M059J (cell line): ENCODE measurements around the gene SPOCD1. TPM values are rescaled to one million over a fixed set of nuclear protein-coding genes. Genes with fewer than 3 reads are reported as not detected.

Experiments used
- DNase-seq: peaks from one replicate; pipeline ENCODE4 v3.0.0-alpha.2; 2012; ENCODE audit warnings: low read depth
- total RNA-seq: library from RNA; depleted of rRNA; stranded (reverse); fragments of >200 nt; shearing (Covaris generic); gene quantifications from 2 replicates; pipeline ENCODE4 v1.2.3, GENCODE V29; 2014

The SPOCD1 gene
- total RNA-seq, 1 experiment from 2014 or later: 52.0 TPM

- no peak for DNase-seq
Observed at GRCh38 chr1:31787786-31788137, 28.1 kb downstream of the SPOCD1 start.

- DNase-seq: no peak
Observed at GRCh38 chr1:31787261-31787660, 28.6 kb downstream of the SPOCD1 start.

GRCh38 chr1:31786366-31787060 lies 29.3 kb downstream of the SPOCD1 start:
- no peak for DNase-seq

- DNase-seq: no peak
Observed at GRCh38 chr1:31785947-31786290, 29.9 kb downstream of the SPOCD1 start.

GRCh38 chr1:31785020-31785946 lies 30.5 kb downstream of the SPOCD1 start:
- no peak for DNase-seq

- no peak for DNase-seq
Observed at GRCh38 chr1:31784356-31785019, 31.3 kb downstream of the SPOCD1 start.

GRCh38 chr1:31783846-31784245 lies 32.0 kb downstream of the SPOCD1 start:
- no peak for DNase-seq

- no peak for DNase-seq
Observed at GRCh38 chr1:31782421-31783410, 33.1 kb downstream of the SPOCD1 start.

GRCh38 chr1:31781756-31782371 lies 34.0 kb downstream of the SPOCD1 start:
- DNase-seq: no peak

- peak; percentile 55 for DNase-seq
Observed at GRCh38 chr1:31781138-31781755, 34.6 kb downstream of the SPOCD1 start.

- no peak for DNase-seq
Observed at GRCh38 chr1:31780632-31781031, 35.2 kb downstream of the SPOCD1 start.

- DNase-seq: no peak
Observed at GRCh38 chr1:31779687-31780086, 36.1 kb downstream of the SPOCD1 start.

GRCh38 chr1:31778763-31779488 lies 36.9 kb downstream of the SPOCD1 start:
- DNase-seq: no peak

GRCh38 chr1:31776516-31776915 lies 39.3 kb downstream of the SPOCD1 start:
- DNase-seq: no peak

- no peak for DNase-seq
Observed at GRCh38 chr1:31776032-31776431, 39.8 kb downstream of the SPOCD1 start.

- no peak for DNase-seq
Observed at GRCh38 chr1:31775210-31775999, 40.4 kb downstream of the SPOCD1 start.

- DNase-seq: no peak
Observed at GRCh38 chr1:31774495-31774894, 41.3 kb downstream of the SPOCD1 start.

- no peak for DNase-seq
Observed at GRCh38 chr1:31773861-31774260, 42.0 kb downstream of the SPOCD1 start.

GRCh38 chr1:31772669-31773248 lies 43.1 kb downstream of the SPOCD1 start:
- no peak for DNase-seq
